ENCODE measurements around the gene C1GALT1. TPM values are rescaled to one million over a fixed set of nuclear protein-coding genes. Genes with fewer than 3 reads are reported as not detected.

C1GALT1 gene
- total RNA-seq, 1 experiment from 2014 or later: 106 TPM

- TF ChIP-seq ZNF532 (CRISPR knock-in tag; IDR thresholded peaks at IDR 0.05; ENCODE audit: borderline replicate concordance) (no peak), NR3C1 (CRISPR knock-in tag; conservative IDR thresholded peaks at IDR 0.05; ENCODE audit: low read depth) (no peak), ZNF671 (CRISPR knock-in tag; IDR thresholded peaks at IDR 0.05) (no peak), HMGXB4 (CRISPR knock-in tag; IDR thresholded peaks at IDR 0.05) (no peak), GABPB1 (CRISPR knock-in tag; IDR thresholded peaks at IDR 0.05) (no peak), HMGA2 (CRISPR knock-in tag; IDR thresholded peaks at IDR 0.05) (no peak), ZNF317 (CRISPR knock-in tag; IDR thresholded peaks at IDR 0.05; ENCODE audit: borderline replicate concordance, low read depth) (no peak), ATF6 (CRISPR knock-in tag; IDR thresholded peaks at IDR 0.05) (no peak)
- TF ChIP-seq, protein P1, sequence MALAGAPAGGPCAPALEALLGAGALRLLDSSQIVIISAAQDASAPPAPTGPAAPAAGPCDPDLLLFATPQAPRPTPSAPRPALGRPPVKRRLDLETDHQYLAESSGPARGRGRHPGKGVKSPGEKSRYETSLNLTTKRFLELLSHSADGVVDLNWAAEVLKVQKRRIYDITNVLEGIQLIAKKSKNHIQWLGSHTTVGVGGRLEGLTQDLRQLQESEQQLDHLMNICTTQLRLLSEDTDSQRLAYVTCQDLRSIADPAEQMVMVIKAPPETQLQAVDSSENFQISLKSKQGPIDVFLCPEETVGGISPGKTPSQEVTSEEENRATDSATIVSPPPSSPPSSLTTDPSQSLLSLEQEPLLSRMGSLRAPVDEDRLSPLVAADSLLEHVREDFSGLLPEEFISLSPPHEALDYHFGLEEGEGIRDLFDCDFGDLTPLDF (CRISPR knock-in tag; IDR thresholded peaks at IDR 0.05): no peak
- TF ChIP-seq, protein P2, sequence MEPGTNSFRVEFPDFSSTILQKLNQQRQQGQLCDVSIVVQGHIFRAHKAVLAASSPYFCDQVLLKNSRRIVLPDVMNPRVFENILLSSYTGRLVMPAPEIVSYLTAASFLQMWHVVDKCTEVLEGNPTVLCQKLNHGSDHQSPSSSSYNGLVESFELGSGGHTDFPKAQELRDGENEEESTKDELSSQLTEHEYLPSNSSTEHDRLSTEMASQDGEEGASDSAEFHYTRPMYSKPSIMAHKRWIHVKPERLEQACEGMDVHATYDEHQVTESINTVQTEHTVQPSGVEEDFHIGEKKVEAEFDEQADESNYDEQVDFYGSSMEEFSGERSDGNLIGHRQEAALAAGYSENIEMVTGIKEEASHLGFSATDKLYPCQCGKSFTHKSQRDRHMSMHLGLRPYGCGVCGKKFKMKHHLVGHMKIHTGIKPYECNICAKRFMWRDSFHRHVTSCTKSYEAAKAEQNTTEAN (CRISPR knock-in tag; IDR thresholded peaks at IDR 0.05): no peak
Observed at GRCh38 chr7:7173956-7174632, 8.2 kb upstream of the C1GALT1 start (continued).

- Mint-ChIP-seq H3K9me3 (peaks cover 23% of the 10 kb centered on the region), H3K4me3 (no peak overlapping the region), H3K4me1 (peaks cover 33% of the 10 kb centered on the region), H3K27ac (no peak overlapping the region), H3K36me3 (peaks cover 11% of the 10 kb centered on the region; the same call in 1 of the 2 replicates), H3K27me3 (ENCODE audit: low read depth) (no peaks in the 10 kb centered on the region)
- CTCF ChIA-PET: interaction anchor here (0.6 kb wide), 1 partner anchor 35 kb away, joined by 3 read pairs; no protein-coding TSS in a partner anchor
- POLR2A ChIA-PET: interaction anchor here (0.7 kb wide), 1 partner anchor 20 kb away, joined by 3 read pairs; no protein-coding TSS in a partner anchor
- ATAC-seq (no peak), DNase-seq (ENCODE audit: low spot score) (no peak)
- TF ChIP-seq TCF7 (CRISPR knock-in tag; IDR thresholded peaks at IDR 0.05; ENCODE audit: low read depth): no peak
- no peak for TF ChIP-seq PRRX2 (CRISPR knock-in tag; IDR thresholded peaks at IDR 0.05)
- TF ChIP-seq NR3C1 (CRISPR knock-in tag; conservative IDR thresholded peaks at IDR 0.05; ENCODE audit: low read depth): no peak
- TF ChIP-seq, protein P3, sequence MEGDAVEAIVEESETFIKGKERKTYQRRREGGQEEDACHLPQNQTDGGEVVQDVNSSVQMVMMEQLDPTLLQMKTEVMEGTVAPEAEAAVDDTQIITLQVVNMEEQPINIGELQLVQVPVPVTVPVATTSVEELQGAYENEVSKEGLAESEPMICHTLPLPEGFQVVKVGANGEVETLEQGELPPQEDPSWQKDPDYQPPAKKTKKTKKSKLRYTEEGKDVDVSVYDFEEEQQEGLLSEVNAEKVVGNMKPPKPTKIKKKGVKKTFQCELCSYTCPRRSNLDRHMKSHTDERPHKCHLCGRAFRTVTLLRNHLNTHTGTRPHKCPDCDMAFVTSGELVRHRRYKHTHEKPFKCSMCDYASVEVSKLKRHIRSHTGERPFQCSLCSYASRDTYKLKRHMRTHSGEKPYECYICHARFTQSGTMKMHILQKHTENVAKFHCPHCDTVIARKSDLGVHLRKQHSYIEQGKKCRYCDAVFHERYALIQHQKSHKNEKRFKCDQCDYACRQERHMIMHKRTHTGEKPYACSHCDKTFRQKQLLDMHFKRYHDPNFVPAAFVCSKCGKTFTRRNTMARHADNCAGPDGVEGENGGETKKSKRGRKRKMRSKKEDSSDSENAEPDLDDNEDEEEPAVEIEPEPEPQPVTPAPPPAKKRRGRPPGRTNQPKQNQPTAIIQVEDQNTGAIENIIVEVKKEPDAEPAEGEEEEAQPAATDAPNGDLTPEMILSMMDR (IDR thresholded peaks at IDR 0.05): no peak
- TF ChIP-seq ZNF425 (CRISPR knock-in tag; conservative IDR thresholded peaks at IDR 0.05): no peak
- TF ChIP-seq ZNF121 (CRISPR knock-in tag; IDR thresholded peaks at IDR 0.05): no peak
Observed at GRCh38 chr7:7175075-7175695, 7.2 kb upstream of the C1GALT1 start.

All from WTC11 (cell line).